Stimulated activated CD4-positive, alpha-beta T cell treated with anti-CD3 and anti-CD28 coated beads, Interleukin-1b, Interleukin-23, amount 100 ng/mL, for 4 hours (primary cell): ENCODE results near the gene TSPAN33.
"Not testable (repeated sequence)": the region's sequence is repeated elsewhere in the genome, so short reads cannot be mapped to it uniquely, and the experiment has no call there.

Experiments
- DNase-seq, 2 donors: peaks; one replicate each; pipeline ENCODE4 v3.0.0-alpha.2; 2020; ENCODE audit warnings: low read depth in 2 of 2

Gene TSPAN33

GRCh38 chr7:129209067-129209926 is 64.8 kb downstream of the TSPAN33 start:
- no peak for DNase-seq

- peak; percentile 45 to 69 for DNase-seq
Observed at GRCh38 chr7:129210256-129210988, 65.9 kb downstream of the TSPAN33 start.

- DNase-seq: no peak
Observed at GRCh38 chr7:129210989-129211312, 66.4 kb downstream of the TSPAN33 start.

GRCh38 chr7:129212126-129212525 is 67.6 kb downstream of the TSPAN33 start:
- DNase-seq: no peak

GRCh38 chr7:129212596-129212995 is 68.1 kb downstream of the TSPAN33 start:
- no peak for DNase-seq

- no peak for DNase-seq
Observed at GRCh38 chr7:129213828-129214227, 69.3 kb downstream of the TSPAN33 start.

GRCh38 chr7:129215691-129216090 is 71.2 kb downstream of the TSPAN33 start:
- DNase-seq: not testable (repeated sequence)

- not testable (repeated sequence) for DNase-seq
Observed at GRCh38 chr7:129216101-129216715, 71.7 kb downstream of the TSPAN33 start.

GRCh38 chr7:129216821-129217416 is 72.4 kb downstream of the TSPAN33 start:
- DNase-seq: not testable (repeated sequence)

- peak; percentile 65 to 72 for DNase-seq
Observed at GRCh38 chr7:129218514-129219062, 74.1 kb downstream of the TSPAN33 start.

GRCh38 chr7:129219166-129219565 is 74.7 kb downstream of the TSPAN33 start:
- not testable (repeated sequence) for DNase-seq
